Measurements from ENCODE around the gene EMC10.

The EMC10 gene

DNA sequence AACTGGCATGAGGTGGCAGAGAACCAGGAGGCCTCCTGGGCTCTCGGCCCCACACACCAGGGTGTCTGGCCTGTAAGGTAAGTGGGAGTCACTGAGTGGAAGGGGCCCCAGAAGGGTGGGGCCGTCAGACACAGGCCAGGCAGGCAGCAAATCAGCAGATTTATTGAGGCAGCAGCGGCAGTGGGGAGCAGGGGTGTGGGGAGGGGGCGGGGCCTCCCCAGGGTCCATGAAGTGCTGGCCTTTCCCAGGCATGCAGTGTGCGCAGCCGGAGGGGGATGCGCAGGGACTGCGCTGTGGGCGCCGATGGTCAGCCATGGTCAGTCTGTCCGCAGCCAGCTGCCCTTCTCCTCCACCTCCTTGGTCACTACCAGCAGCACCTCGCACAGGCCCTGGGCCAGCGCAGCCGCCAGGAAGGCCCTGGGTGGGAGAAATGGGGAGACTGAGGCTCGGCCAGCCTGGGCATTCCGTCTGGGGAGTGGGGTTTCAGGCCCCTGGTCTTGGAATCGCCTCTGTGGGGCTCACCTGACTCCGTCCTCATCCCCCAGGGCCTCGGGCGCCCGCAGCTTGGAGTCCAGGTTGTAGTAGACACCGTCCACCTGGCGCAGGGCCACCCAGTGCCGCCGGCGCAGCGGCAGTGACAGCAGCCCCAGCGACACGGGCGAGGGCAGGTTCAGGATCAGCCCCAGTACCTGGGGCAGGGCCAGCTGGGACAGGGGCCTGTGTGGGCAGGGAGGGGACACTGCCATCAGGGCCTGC lies 29.7 kb downstream of the EMC10 start:
- ChIA-PET CTCF (no interaction called here), POLR2A (no interaction called here)

DNA sequence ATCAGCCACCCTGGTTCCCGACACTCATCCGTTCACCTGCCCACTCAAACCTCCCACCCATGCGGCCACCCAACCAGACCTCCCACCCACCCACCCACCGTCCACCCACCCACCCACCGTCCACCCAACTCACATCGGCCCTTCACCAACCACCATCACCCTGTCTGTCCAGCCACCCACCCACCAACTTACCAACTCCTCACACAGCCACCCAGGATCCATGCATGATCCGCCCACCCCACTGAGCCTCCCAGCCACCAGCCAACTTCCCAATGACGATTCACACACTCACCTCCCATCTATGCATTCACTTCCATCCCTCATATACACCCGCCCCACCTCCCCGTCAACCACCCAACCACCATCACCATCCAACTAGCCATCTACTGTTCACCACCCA lies 30.4 kb downstream of the EMC10 start:
- ChIA-PET CTCF (no interaction called here), POLR2A (no interaction called here)
- TF ChIP-seq, protein P1, sequence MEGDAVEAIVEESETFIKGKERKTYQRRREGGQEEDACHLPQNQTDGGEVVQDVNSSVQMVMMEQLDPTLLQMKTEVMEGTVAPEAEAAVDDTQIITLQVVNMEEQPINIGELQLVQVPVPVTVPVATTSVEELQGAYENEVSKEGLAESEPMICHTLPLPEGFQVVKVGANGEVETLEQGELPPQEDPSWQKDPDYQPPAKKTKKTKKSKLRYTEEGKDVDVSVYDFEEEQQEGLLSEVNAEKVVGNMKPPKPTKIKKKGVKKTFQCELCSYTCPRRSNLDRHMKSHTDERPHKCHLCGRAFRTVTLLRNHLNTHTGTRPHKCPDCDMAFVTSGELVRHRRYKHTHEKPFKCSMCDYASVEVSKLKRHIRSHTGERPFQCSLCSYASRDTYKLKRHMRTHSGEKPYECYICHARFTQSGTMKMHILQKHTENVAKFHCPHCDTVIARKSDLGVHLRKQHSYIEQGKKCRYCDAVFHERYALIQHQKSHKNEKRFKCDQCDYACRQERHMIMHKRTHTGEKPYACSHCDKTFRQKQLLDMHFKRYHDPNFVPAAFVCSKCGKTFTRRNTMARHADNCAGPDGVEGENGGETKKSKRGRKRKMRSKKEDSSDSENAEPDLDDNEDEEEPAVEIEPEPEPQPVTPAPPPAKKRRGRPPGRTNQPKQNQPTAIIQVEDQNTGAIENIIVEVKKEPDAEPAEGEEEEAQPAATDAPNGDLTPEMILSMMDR (IDR thresholded peaks at IDR 0.05; ENCODE audit: control extremely low read depth, extremely low read depth, low read depth, missing control alignments) = no peak
- DNase-seq (ENCODE audit: extremely low spot score) = no peak

More for the DNA sequence above, 29.7 kb downstream of the EMC10 start:
- DNase-seq (ENCODE audit: extremely low spot score) = no peak
- TF ChIP-seq, protein P1 (IDR thresholded peaks at IDR 0.05; ENCODE audit: control extremely low read depth, extremely low read depth, low read depth, missing control alignments) = no peak

DNA sequence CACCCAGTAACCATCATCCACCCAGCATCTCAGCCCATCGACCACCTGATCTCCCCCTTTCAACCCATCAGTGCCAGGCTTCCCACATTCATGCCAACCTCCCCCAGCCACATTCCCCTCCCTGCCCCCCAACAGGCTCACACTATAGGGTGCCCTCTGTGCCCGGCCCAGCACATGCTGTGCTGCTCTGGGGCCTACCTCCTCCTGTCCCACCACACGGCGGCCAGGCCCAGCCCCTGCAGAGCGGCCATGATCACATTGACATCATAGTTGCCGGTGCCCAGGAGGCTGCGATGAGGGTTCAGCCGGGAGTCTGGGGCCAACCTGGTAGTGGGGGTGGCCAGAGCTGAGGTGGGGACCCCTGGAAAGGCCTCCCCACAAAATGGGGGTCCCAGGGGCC lies 31.1 kb downstream of the EMC10 start:
- DNase-seq (ENCODE audit: extremely low spot score) = no peak
- TF ChIP-seq, protein P1 (IDR thresholded peaks at IDR 0.05; ENCODE audit: control extremely low read depth, extremely low read depth, low read depth, missing control alignments) = no peak
- POLR2A ChIA-PET = no interaction called here
- CTCF ChIA-PET = no interaction called here

DNA sequence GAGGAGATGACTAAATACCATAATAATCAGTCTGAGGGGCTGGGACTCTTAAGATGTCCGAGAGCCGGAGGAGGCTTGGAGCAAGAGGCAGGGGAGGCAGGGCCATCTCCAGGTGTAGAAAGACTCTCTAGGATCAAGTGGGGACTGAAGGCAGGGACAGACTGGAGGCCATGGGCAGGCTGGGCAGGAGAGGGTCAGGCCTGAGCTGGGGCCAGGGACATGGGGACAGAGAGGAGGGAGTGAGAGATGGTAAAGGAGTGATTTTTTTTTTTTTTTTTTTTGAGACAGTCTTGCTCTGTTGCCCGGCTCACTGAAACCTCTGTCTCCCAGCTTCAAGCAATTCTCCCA lies 32.5 kb downstream of the EMC10 start:
- TF ChIP-seq, protein P1 (IDR thresholded peaks at IDR 0.05; ENCODE audit: control extremely low read depth, extremely low read depth, low read depth, missing control alignments) = no peak
- no peak for DNase-seq (ENCODE audit: extremely low spot score)
- CTCF ChIA-PET = interaction anchor here (0.6 kb wide), 1 partner anchor 140 kb away, joined by 3 read pairs; no protein-coding TSS in a partner anchor
- POLR2A ChIA-PET = no interaction called here

DNA sequence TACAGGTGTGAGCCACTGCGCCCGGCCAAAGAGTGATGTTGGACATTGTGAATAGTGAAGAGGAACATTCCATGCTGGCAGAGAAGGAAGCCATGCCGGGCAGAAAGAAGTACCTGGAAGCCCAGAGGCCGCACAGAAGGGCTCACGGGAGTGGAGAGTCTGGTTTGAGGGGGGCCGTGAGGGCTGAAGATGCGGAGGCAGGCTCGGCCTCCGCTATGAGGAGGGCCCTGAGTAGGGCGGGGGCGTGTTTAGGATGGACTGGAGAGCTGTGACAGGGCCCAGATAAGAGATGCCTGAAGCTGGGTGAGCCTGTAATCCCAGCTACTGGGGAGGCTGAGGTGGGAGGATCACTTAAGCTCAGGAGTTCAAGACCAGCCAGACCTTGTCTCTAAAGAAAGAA lies 33.1 kb downstream of the EMC10 start:
- ChIA-PET POLR2A (no interaction called here), CTCF (interaction anchor here (1.2 kb wide), 1 partner anchor 152 kb away, joined by 5 read pairs; no protein-coding TSS in a partner anchor)
- no peak for DNase-seq (ENCODE audit: extremely low spot score)
- TF ChIP-seq, protein P1 (IDR thresholded peaks at IDR 0.05; ENCODE audit: control extremely low read depth, extremely low read depth, low read depth, missing control alignments) = no peak

DNA sequence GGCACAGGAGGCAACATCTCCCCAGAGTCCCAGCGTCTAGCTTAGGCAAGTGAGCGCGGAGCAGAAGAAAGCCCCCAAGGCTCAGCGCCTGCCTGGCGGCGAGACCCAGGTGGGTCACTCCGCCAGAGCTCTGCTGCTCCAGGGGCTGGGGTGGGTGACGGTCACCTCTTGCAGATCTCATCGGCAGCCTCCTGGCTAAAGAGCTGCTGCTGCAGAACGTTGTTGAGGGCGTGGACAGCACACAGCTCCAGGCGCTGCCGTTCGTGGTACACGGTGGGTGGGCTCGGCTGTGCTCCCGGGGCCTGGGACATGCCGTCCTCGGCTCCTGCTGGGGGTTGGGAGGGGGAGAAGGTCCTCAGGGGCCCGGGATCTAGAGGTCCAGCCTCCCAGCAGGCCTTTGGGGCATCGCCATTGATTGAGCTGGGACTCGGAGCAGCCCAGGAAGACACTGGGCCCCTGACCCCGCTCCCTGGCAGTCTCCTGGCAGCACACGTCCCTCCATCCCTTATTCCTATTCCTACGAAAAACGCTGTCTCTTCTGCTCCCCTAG lies 33.9 kb downstream of the EMC10 start:
- no peak for DNase-seq (ENCODE audit: extremely low spot score)
- CTCF ChIA-PET = interaction anchor here (1.2 kb wide), 2 partner anchors 47 to 153 kb away, joined by 4 to 5 read pairs; no protein-coding TSS in a partner anchor
- POLR2A ChIA-PET = no interaction called here
- TF ChIP-seq, protein P1 (IDR thresholded peaks at IDR 0.05; ENCODE audit: control extremely low read depth, extremely low read depth, low read depth, missing control alignments) = no peak
